Stomach (tissue), 9 donors: Measurements from ENCODE around the gene VCL. TPM values are rescaled to one million over a fixed set of nuclear protein-coding genes. Genes with fewer than 3 reads are reported as not detected.

Experiments used
- DNase-seq, 2 donors: peaks; one replicate each; pipeline versions ENCODE4 v3.0.0 to v3.0.0-alpha.2; 2013 to 2019
- H3K27ac ChIP-seq, 5 donors: fragments of 200-600 bp in 4 of 5; sonication (generic) in 4 of 5; one replicate each; pipeline ENCODE4 v1.5.1; 2013 to 2019; ENCODE audit warnings: mild to moderate bottlenecking in 1 of 5, moderate library complexity in 1 of 5
- H3K27me3 ChIP-seq, 3 donors: fragments of 200-600 bp; sonication (generic); one replicate each; pipeline ENCODE4 v1.5.1; 2017 to 2019; ENCODE audit warnings: mixed run types in 1 of 3
- H3K36me3 ChIP-seq, 4 donors: fragments of 200-600 bp; sonication (generic); 1 replicate in 3 of 4; 2 replicates in 1 of 4; pipeline ENCODE4 v1.5.1; 2016 to 2019
- H3K4me1 ChIP-seq, 4 donors: fragments of 200-600 bp; sonication (generic); one replicate each; pipeline ENCODE4 v1.5.1; 2016 to 2019
- H3K4me3 ChIP-seq, 4 donors: fragments of 200-600 bp; sonication (generic) in 3 of 4; one replicate each; pipeline ENCODE4 v1.5.1; 2016 to 2019; ENCODE audit warnings: mild to moderate bottlenecking in 1 of 4
- H3K9me3 ChIP-seq, 4 donors: fragments of 200-600 bp; sonication (generic); one replicate each; pipeline ENCODE4 v1.5.1; 2016 to 2019
- CTCF ChIP-seq, 7 experiments: fragments of 450-650 bp in 4 of 7; fragments of 200-600 bp in 3 of 7; sonication (generic) in 3 of 7; IDR thresholded peaks; one replicate each; pipeline ENCODE4 v1.5.1; 2016 to 2019; ENCODE audit warnings: antibody characterized with exemption in 7 of 7, control low read depth in 2 of 7, mild to moderate bottlenecking in 1 of 7
- EP300 ChIP-seq: sonication (generic); formaldehyde crosslinking; IDR thresholded peaks from one replicate; pipeline ENCODE4 v1.6.1; 2017; ENCODE audit warnings: antibody characterized with exemption
- POLR2A ChIP-seq, 4 donors: fragments of 450-650 bp; IDR thresholded peaks; one replicate each; pipeline ENCODE4 v1.6.1; 2016; ENCODE audit warnings: antibody characterized with exemption in 4 of 4, control low read depth in 2 of 4, mild to moderate bottlenecking in 1 of 4, moderate library complexity in 1 of 4
- POLR2AphosphoS5 ChIP-seq, 3 donors: sonication (generic); formaldehyde crosslinking; IDR thresholded peaks; one replicate each; pipeline ENCODE4 v1.6.1; 2016; ENCODE audit warnings: antibody characterized with exemption in 3 of 3
- WGBS, 5 donors: extraction: QIAGEN DNeasy Blood & Tissue Kit in 3 of 5; methylation state at CpG; one replicate each; pipeline versions ENCODE4 v1.1.5 to v1.1.7; 2013 to 2018; 5-methylcytosine and 5-hydroxymethylcytosine counted together
- intact Hi-C: fragments of 100-400 bp; cut with DNase I; formaldehyde crosslinking; loops from one replicate; pipeline ENCODE4 v1.15.1; 2023; ENCODE audit warnings: low total_unique reads
- polyA plus RNA-seq, 3 donors: library from polyadenylated mRNA; stranded (reverse); fragments of 200-250 nt; gene quantifications; one replicate each; pipeline ENCODE4 v1.2.3, GENCODE V29; 2013
- total RNA-seq, 5 donors: library from RNA; depleted of rRNA; stranded (reverse); fragments of >200 nt; gene quantifications; one replicate each; pipeline versions ENCODE4 v1.1.0 to v1.2.3, GENCODE V29; 2014 to 2016
- donor health status: healthy with polysubstance abuse.
- donor health status: Bipolar disorder and iron deficiency.
- donor health status: healthy.

Gene VCL
- total and polyA plus RNA-seq, 8 donors = 11.2 to 211 (median 62.3) TPM

- H3K27ac ChIP-seq = no peak overlapping the region
- peaks cover 0 to 5% (median 0%) of the 10 kb centered on the region in 4 donors for H3K4me1 ChIP-seq
- no peaks in the 10 kb centered on the region for H3K9me3 ChIP-seq
- H3K27me3 ChIP-seq = no peaks in the 10 kb centered on the region
- H3K36me3 ChIP-seq = peaks cover 69 to 100% (median 98%) of the 10 kb centered on the region in 4 donors
- intact Hi-C loops = no loop called here
- WGBS, 5 donors = 55 to 69% (median 66%) methylated on average over 9 of the region's 9 CpGs
- TF ChIP-seq CTCF (IDR thresholded peaks at IDR 0.05) (no peak), EP300 (no peak), POLR2AphosphoS5 (IDR thresholded peaks at IDR 0.05) (no peak), POLR2A (IDR thresholded peaks at IDR 0.05) (no peak)
- DNase-seq = peak in 1 of 2 donors; percentile 13
- no peak overlapping the region for H3K4me3 ChIP-seq
Measured at GRCh38 chr10:74097776-74098175, 99.9 kb downstream of the VCL start.

GRCh38 chr10:74099420-74099819, 101.5 kb downstream of the VCL start:
- peaks cover 0 to 5% (median 0%) of the 10 kb centered on the region in 4 donors for H3K4me1 ChIP-seq
- H3K36me3 ChIP-seq = peaks cover 69 to 99% (median 97%) of the 10 kb centered on the region in 4 donors
- 91 to 94% (median 92%) methylated on average over 3 of the region's 3 CpGs for WGBS, 5 donors
- no peak for DNase-seq
- TF ChIP-seq CTCF (IDR thresholded peaks at IDR 0.05) = no peak
- no peaks in the 10 kb centered on the region for H3K27me3 ChIP-seq
- no peaks in the 10 kb centered on the region for H3K9me3 ChIP-seq
- intact Hi-C loops = no loop called here
- no peak overlapping the region for H3K27ac ChIP-seq
- no peak overlapping the region for H3K4me3 ChIP-seq

GRCh38 chr10:74099836-74100235, 101.9 kb downstream of the VCL start:
- H3K4me3 ChIP-seq = no peak overlapping the region
- no peak for DNase-seq
- H3K4me1 ChIP-seq = peaks cover 0 to 5% (median 0%) of the 10 kb centered on the region in 4 donors
- no peak overlapping the region for H3K27ac ChIP-seq
- H3K9me3 ChIP-seq = no peaks in the 10 kb centered on the region
- no peaks in the 10 kb centered on the region for H3K27me3 ChIP-seq
- peaks cover 69 to 99% (median 97%) of the 10 kb centered on the region in 4 donors for H3K36me3 ChIP-seq
- intact Hi-C loops = no loop called here
- 87 to 93% (median 93%) methylated on average over 3 of the region's 3 CpGs for WGBS, 5 donors
- TF ChIP-seq CTCF (IDR thresholded peaks at IDR 0.05) (no peak), POLR2A (IDR thresholded peaks at IDR 0.05) (no peak), EP300 (no peak), POLR2AphosphoS5 (IDR thresholded peaks at IDR 0.05) (no peak)

- intact Hi-C loops = no loop called here
- no peak overlapping the region for H3K4me3 ChIP-seq
Measured at GRCh38 chr10:74103560-74104258, 105.8 kb downstream of the VCL start.

More at GRCh38 chr10:74103560-74104258, 105.8 kb downstream of the VCL start:
- 78 to 94% (median 88%) methylated on average over 11 of the region's 11 CpGs for WGBS, 5 donors
- Histone ChIP-seq H3K36me3 (peaks cover 67 to 99% (median 97%) of the 10 kb centered on the region in 4 donors), H3K27me3 (no peaks in the 10 kb centered on the region), H3K4me1 (no peaks in the 10 kb centered on the region), H3K9me3 (no peaks in the 10 kb centered on the region), H3K27ac (no peak overlapping the region)
- DNase-seq = peak in 1 of 2 donors; percentile 20
- no peak for TF ChIP-seq POLR2A (IDR thresholded peaks at IDR 0.05)
- no peak for TF ChIP-seq POLR2AphosphoS5 (IDR thresholded peaks at IDR 0.05)
- TF ChIP-seq CTCF (IDR thresholded peaks at IDR 0.05) = no peak
- no peak for TF ChIP-seq EP300
